Measurements from ENCODE around the gene CD53.
A peak's percentile ranks its signal among the peaks of the same experiment; 100 is the strongest.

Gene CD53

DNA sequence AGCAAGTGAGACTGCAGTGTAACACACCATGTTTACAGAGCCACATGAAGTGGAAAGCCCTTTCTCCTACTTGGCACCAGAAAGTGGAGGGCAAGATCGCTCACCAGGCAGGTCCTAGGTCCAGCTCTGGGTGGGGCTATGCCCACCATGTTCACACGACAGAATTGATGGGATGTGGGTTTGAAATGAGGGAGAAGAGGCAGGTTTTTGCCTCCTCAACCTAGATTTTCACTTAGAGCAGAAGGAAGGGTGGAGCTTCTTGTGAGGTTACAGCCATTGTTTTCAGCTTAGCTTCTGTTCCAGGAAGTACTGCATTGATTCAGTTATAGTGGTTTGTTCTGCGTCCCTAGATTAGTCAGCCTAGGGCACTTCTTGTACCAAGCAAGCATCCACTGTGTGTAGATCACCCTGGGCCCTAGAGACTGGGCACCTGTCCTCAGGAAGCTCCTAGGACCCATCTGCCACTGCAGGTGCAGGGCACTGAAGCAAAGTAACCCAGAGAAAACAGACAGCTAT is 2.3 kb downstream of the CD53 start:
- DNase-seq (ENCODE audit: low read depth in 1 of 2, low spot score in 1 of 2) = peak in 1 of 2 donors; percentile 66

- DNase-seq (ENCODE audit: low read depth in 1 of 2, low spot score in 1 of 2) = no peak
Observed at GRCh38 chr1:110876748-110877341, 3.9 kb downstream of the CD53 start.

DNA sequence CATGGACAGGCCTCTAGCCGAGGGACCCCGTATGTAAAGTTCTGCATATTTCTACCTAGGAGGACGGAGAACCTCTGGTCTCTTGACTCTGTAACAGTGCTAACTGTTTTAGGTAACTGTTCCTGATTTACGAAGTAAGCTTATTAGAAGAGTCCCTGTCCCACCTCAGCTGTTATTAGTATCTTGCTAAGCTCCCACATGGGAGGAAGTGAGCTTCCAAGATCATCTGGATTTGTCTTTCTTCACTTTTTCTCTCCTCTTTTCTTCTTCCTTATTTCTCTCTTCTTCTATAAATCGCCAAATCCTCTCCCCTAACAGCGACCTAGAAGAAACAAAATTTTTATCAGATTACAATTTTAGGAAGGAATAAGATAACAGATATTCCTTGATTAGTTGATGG is 4.4 kb downstream of the CD53 start:
- DNase-seq (ENCODE audit: low read depth in 1 of 2, low spot score in 1 of 2) = no peak

GRCh38 chr1:110877776-110878175 is 4.8 kb downstream of the CD53 start:
- DNase-seq (ENCODE audit: low read depth in 1 of 2, low spot score in 1 of 2) = no peak

DNA sequence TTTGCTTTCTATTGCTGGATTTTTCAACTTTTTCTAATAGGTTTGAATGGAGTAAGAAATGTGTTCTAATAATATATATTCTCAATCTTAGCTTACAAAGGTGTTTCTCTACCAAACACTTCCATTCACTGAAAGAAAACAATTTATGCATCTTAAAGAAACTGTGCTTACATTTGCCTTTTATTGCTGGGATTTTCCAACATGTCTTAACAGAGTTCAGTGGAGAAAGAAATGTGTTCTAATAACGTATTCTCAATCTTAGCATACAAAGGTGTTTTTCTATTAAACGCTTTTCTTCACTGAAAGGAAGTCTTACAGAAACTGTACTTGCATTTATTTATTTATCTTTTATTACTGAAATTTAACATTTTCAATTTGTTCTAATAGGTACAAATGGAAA is 5.6 kb downstream of the CD53 start:
- DNase-seq (ENCODE audit: low read depth in 1 of 2, low spot score in 1 of 2) = no peak

DNA sequence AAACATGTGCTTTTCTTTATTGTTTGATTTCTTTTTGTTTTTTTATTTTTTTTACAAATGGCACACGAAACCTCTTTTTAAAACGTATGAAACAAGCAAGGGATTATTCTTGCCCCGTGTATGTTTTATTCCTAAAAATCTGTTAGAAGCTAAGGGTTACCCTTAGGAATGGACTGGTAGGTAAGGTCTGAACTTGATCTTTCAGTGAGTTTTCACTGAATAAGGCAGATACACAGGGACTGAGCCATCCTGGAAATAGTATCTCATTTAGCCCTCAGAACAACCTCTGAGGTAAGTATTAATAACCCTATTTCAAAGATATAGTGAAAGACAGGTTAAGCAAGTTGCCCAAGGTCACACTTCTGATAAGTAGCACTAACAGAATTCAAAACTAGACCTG is 6.0 kb downstream of the CD53 start:
- no peak for DNase-seq (ENCODE audit: low read depth in 1 of 2, low spot score in 1 of 2)

DNA sequence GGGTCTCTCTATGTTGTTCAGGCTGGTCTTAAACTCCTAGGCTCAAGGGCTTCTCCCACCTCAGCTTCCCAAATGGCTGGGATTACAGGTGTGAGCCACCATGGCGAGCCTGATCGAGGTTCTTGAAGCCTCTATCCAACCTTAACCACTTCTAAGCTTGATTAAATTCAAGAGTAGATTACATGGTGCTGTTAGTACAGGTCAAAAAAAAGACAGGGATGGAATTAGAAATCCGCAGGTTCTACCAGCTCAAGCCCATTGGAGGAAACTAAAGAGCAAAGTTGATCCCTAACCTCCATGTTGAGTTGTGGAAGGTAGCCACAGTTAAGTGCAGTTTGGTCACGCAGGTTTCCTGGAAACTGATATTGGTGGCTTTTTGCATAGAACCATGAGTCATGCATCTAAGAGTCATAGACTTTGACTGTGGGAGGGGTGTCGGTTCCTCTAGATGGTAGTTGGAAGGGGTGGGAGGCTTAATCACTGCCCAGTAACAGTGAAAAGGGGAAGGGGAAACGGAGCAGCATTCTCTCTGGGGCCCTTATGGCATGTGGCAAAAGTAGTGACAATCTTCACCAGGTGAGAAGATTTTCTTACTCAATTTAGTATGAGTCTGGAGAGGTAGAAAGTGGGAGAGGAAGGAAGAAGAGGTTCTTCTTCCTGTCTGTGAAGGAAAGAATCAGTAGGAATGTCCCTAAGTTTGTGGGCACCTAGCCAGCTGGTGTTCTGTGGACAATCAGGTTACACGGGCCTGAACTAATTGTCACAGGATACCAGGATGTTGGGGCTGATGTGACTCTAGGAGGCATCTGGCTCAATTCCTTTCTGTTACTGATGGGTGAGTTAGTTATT is 7.0 kb downstream of the CD53 start:
- DNase-seq (ENCODE audit: low read depth in 1 of 2, low spot score in 1 of 2) = peak in 1 of 2 donors; percentile 81

GRCh38 chr1:110880708-110881374 is 7.9 kb downstream of the CD53 start:
- peak in 1 of 2 donors; percentile 54 for DNase-seq (ENCODE audit: low read depth in 1 of 2, low spot score in 1 of 2)

GRCh38 chr1:110888049-110888448 is 15.1 kb downstream of the CD53 start:
- DNase-seq (ENCODE audit: low read depth in 1 of 2, low spot score in 1 of 2) = no peak

- no peak for DNase-seq (ENCODE audit: low read depth in 1 of 2, low spot score in 1 of 2)
Observed at GRCh38 chr1:110888641-110889040, 15.7 kb downstream of the CD53 start.

- DNase-seq (ENCODE audit: low read depth in 1 of 2, low spot score in 1 of 2) = no peak
Observed at GRCh38 chr1:110890474-110891196, 17.7 kb downstream of the CD53 start.

GRCh38 chr1:110893908-110894490 is 21.1 kb downstream of the CD53 start:
- no peak for DNase-seq (ENCODE audit: low read depth in 1 of 2, low spot score in 1 of 2)

DNA sequence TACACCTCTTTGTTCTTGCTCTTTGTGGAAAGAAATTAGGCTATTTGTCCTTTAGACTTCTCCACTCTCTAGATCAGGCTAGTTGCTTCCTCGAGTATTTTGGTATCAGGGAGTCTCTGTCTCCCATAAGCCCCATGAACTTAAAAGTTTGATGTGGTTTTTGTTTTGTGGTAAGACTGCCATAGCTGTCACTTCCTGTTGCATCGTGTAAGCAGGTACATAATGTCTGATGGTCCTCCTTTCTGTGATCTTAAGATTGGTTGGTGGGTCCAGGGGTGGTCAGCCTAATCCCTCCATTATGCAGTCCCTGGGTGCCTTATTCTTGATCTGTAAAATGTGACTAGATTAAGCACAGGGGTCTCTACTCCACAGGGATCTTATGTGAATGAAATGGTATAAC is 23.1 kb downstream of the CD53 start:
- no peak for DNase-seq (ENCODE audit: low read depth in 1 of 2, low spot score in 1 of 2)

GRCh38 chr1:110897681-110898080 is 24.7 kb downstream of the CD53 start:
- DNase-seq (ENCODE audit: low read depth in 1 of 2, low spot score in 1 of 2) = no peak

- no peak for DNase-seq (ENCODE audit: low read depth in 1 of 2, low spot score in 1 of 2)
Observed at GRCh38 chr1:110898734-110899457, 25.9 kb downstream of the CD53 start.

DNA sequence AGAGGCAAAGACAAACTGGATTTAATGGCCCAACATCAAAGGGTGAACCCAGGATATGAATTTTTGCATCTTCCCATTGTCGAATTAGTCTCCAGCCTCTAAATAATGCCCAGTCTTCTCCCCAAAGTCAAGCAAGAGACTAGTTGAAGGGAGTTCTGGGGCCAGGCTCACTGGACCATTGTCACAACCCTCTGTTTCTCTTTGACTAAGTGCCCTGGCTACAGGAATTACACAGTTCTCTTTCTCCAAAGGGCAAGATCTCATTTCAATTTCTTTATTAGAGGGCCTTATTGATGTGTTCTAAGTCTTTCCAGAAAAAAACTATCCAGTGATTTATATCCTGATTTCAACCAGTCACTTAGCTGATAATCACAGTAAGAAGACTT is 26.5 kb downstream of the CD53 start:
- DNase-seq (ENCODE audit: low read depth in 1 of 2, low spot score in 1 of 2) = no peak

DNA sequence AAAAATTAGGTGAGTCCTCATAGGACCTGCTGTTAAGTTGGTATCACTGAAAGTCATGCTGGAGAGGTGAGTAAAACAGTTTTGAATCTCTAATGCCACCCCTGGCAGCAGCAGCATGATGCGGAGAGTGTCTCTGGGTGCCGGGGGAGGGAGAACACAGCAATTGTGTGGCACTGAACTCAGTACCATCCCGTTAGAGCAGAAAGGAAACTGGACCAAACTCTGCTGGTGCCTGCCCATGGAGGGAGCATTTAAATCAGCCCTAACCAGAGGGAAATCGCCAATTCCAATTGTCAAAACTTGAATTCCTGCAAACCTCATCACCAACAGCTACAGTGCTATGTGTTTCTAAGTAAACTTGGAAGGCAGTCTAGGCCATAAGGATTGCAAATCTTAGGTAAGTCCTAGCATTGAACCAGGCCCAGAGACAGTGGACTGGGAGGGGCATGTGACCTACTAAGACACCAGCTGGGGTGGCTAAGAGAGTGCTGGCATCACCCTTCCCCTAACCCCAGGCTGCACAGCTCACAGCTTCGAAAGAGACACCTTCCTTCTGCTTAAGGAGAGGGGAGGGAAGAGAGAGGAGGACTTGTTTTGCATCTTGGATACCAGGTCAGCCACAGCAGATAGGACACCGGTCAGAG is 30.0 kb downstream of the CD53 start:
- no peak for DNase-seq (ENCODE audit: low read depth in 1 of 2, low spot score in 1 of 2)

DNA sequence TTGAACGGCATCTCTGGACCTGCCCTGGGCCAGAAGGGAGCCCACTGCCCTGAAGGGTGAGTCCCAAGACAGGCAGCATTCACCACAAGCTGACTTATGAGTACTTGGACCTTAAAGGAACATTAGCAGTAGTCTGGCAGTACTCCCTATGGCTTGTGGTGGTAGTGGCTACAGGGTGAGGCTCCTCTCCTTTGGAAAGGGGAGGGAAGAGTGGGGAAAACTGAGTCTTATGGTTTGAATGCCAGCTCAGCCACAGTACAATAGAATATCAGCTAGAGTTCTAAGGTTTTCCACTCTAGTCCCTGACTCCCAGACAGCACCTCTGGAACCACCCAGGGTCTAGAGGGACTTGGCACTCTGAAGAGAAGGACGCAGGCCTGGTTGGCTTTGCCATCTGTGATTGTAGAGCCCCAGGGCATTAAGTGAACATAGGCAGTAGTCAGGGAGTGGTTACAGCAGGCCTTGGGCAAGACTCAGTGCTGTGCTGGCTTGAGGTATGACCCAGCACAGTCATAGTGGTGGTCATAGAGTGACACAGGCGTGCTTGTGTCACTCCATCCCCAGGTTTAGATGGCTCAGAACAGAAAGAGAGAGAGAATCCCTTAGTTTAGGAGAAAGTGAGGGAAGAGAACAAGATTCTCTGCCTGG is 31.0 kb downstream of the CD53 start:
- no peak for DNase-seq (ENCODE audit: low read depth in 1 of 2, low spot score in 1 of 2)

DNA sequence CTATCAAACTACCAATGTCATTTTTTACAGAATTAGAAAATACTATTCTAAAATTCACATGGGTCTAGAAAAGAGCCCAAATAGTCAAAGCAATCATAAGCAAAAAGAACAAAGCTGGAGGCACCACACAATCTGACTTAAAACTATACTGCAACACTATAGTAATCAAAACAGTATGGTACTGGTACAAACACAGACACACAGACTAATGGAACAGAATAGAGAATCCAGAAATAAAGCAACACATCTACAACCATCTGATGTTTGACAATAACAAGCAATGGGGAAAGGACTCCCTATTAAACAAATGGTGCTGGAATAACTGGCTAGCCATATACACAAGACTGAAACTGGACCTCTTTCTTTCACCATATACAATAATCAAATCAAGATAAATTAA is 39.8 kb downstream of the CD53 start:
- no peak for DNase-seq (ENCODE audit: low read depth in 1 of 2, low spot score in 1 of 2)
